SK-N-SH treated with all-trans-retinoic acid at 6 μM for 48 hours (cell line): ENCODE measurements around the gene LDB1.

Experiments used
- ATAC-seq: fragments of 200-7000 bp; cut with Tn5 transposase; 3 replicates; pipeline ENCODE4 v1.9.1; 2020; ENCODE audit warnings: mild to moderate bottlenecking, moderate library complexity
- ARNTL ChIP-seq: fragments of 450-650 bp; formaldehyde crosslinking; IDR thresholded peaks from 2 replicates; pipeline ENCODE4 v1.5.0; 2020; ENCODE audit warnings: low read depth, mild to moderate bottlenecking, moderate library complexity, borderline replicate concordance
- BACH2 ChIP-seq: fragments of 250-450 bp; sonication (Bioruptor Pico); IDR thresholded peaks from 2 replicates; pipeline ENCODE4 v1.9.0; 2021; ENCODE audit warnings: mild to moderate bottlenecking, borderline replicate concordance
- CSDC2 ChIP-seq: fragments of 250-450 bp; sonication (Bioruptor Pico); IDR thresholded peaks from 2 replicates; pipeline ENCODE4 v1.5.0; 2020; ENCODE audit warnings: mild to moderate bottlenecking, moderate library complexity
- ESRRG ChIP-seq: fragments of 250-450 bp; sonication (Bioruptor Pico); IDR thresholded peaks from 2 replicates; pipeline ENCODE4 v1.6.1; 2021; ENCODE audit warnings: mild to moderate bottlenecking
- GLIS3 ChIP-seq: fragments of 250-450 bp; sonication (Bioruptor Pico); IDR thresholded peaks from 2 replicates; pipeline ENCODE4 v1.5.0; 2020; ENCODE audit warnings: mild to moderate bottlenecking, moderate library complexity
- ISL1 ChIP-seq: fragments of 250-450 bp; sonication (Bioruptor Pico); IDR thresholded peaks from 2 replicates; pipeline ENCODE4 v2.1.2; 2022; ENCODE audit warnings: mild to moderate bottlenecking, moderate library complexity
- OSR1 ChIP-seq: fragments of 250-450 bp; sonication (Bioruptor Pico); IDR thresholded peaks from 2 replicates; pipeline ENCODE4 v1.8.0; 2022; ENCODE audit warnings: moderate library complexity, mild to moderate bottlenecking, inconsistent platforms
- PPARA ChIP-seq: fragments of 250-450 bp; sonication (Bioruptor Pico); IDR thresholded peaks from 2 replicates; pipeline ENCODE4 v1.5.0; 2020; ENCODE audit warnings: mild to moderate bottlenecking, borderline replicate concordance
- RARB ChIP-seq: fragments of 250-450 bp; sonication (Bioruptor Pico); IDR thresholded peaks from 2 replicates; pipeline ENCODE4 v1.8.0; 2021; ENCODE audit warnings: mild to moderate bottlenecking, moderate library complexity
- SNAI2 ChIP-seq: fragments of 250-450 bp; sonication (Bioruptor Pico); IDR thresholded peaks from 2 replicates; pipeline ENCODE4 v1.5.0; 2020; ENCODE audit warnings: mild to moderate bottlenecking, moderate library complexity
- TCF4 ChIP-seq: fragments of 250-450 bp; sonication (Bioruptor Pico); IDR thresholded peaks from 2 replicates; pipeline ENCODE4 v1.8.0; 2021; ENCODE audit warnings: mild to moderate bottlenecking, moderate library complexity, borderline replicate concordance
- TOX ChIP-seq: fragments of 250-450 bp; sonication (Bioruptor Pico); IDR thresholded peaks from 2 replicates; pipeline ENCODE4 v1.8.0; 2021; ENCODE audit warnings: mild to moderate bottlenecking, moderate library complexity, borderline replicate concordance
- ZC3H10 ChIP-seq: fragments of 250-450 bp; sonication (Bioruptor Pico); IDR thresholded peaks from 2 replicates; pipeline ENCODE4 v1.5.1; 2021; ENCODE audit warnings: mild to moderate bottlenecking, moderate library complexity
- ZFP3 ChIP-seq: fragments of 250-450 bp; sonication (Bioruptor Pico); IDR thresholded peaks from 2 replicates; pipeline ENCODE4 v1.5.0; 2020; ENCODE audit warnings: mild to moderate bottlenecking, moderate library complexity
- ZFP30 ChIP-seq: fragments of 450-650 bp; formaldehyde crosslinking; IDR thresholded peaks from 2 replicates; pipeline ENCODE4 v1.5.0; 2022; ENCODE audit warnings: mild to moderate bottlenecking, moderate library complexity
- ZNF565 ChIP-seq: fragments of 450-650 bp; formaldehyde crosslinking; conservative IDR thresholded peaks from 2 replicates; pipeline ENCODE4 v1.5.0; 2020; ENCODE audit warnings: low read depth, mild to moderate bottlenecking, moderate library complexity
- ZNF70 ChIP-seq: fragments of 450-650 bp; formaldehyde crosslinking; IDR thresholded peaks from 2 replicates; pipeline ENCODE4 v1.5.0; 2020; ENCODE audit warnings: mild to moderate bottlenecking, moderate library complexity
- ZNF8 ChIP-seq: fragments of 450-650 bp; formaldehyde crosslinking; IDR thresholded peaks from 2 replicates; pipeline ENCODE4 v1.5.0; 2020; ENCODE audit warnings: mild to moderate bottlenecking, moderate library complexity
- TF ChIP-seq, protein P1 (sequence below): fragments of 250-450 bp; sonication (Bioruptor Pico); IDR thresholded peaks from 2 replicates; pipeline ENCODE4 v1.5.1; 2021; ENCODE audit warnings: mild to moderate bottlenecking, moderate library complexity
- TF ChIP-seq, protein P2 (sequence below): fragments of 250-450 bp; sonication (Bioruptor Pico); IDR thresholded peaks from 2 replicates; pipeline ENCODE4 v1.5.1; 2020; ENCODE audit warnings: low read depth, mild to moderate bottlenecking, moderate library complexity
- TF ChIP-seq, protein P3 (sequence below): fragments of 250-450 bp; sonication (Bioruptor Pico); IDR thresholded peaks from 2 replicates; pipeline ENCODE4 v1.8.0; 2020; ENCODE audit warnings: mild to moderate bottlenecking, moderate library complexity, borderline replicate concordance
- TF ChIP-seq, protein P4 (sequence below): fragments of 250-450 bp; sonication (Bioruptor Pico); IDR thresholded peaks from 2 replicates; pipeline ENCODE4 v1.5.0; 2020; ENCODE audit warnings: mild to moderate bottlenecking, moderate library complexity
- TF ChIP-seq, protein P5 (sequence below): fragments of 250-450 bp; sonication (Bioruptor Pico); IDR thresholded peaks from 2 replicates; pipeline ENCODE4 v1.8.0; 2021; ENCODE audit warnings: low read depth, mild to moderate bottlenecking, moderate library complexity, borderline replicate concordance

Gene LDB1

DNA sequence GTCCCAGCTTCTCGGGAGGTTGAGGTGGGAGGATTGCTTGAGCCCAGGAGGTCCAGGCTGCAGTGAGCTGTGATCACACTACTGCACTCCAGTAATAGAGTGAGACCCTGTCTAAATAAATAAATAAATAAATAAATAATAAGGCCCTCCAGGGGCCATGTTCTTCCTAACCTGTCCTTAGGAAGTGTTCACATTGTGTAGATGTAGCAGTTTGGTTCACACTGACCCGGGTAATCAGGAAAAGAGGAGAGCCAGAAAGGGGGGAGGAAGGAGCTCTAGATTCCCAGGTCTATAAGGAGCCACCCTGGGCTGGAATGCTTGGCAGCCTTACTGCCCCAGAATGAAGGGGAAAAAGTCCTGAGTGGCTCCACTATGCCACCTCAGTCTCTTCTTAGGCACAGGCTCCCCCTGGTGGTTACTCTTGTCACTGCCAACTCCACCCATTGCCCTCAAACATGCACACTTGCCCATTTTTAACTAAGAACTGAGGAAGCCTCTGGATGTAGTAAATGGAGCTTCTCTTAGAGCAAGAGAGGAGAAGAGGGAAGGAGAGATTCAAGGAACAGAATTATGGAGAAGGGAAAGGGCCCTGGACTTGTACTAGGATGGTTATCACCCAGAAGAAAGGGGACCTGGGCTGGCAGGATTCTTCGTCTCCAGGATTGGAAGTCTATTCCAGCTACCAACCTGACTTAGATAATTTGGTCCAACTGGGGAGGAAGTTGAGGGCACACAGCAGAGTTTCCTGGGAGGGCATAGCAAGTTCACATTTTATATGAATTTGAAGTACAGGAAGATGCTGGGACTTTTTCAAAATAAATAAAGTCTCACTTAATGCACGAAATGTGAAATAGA is 47.3 kb downstream of the LDB1 start:
- peak; percentile 97 for ATAC-seq
- TF ChIP-seq, protein P1, sequence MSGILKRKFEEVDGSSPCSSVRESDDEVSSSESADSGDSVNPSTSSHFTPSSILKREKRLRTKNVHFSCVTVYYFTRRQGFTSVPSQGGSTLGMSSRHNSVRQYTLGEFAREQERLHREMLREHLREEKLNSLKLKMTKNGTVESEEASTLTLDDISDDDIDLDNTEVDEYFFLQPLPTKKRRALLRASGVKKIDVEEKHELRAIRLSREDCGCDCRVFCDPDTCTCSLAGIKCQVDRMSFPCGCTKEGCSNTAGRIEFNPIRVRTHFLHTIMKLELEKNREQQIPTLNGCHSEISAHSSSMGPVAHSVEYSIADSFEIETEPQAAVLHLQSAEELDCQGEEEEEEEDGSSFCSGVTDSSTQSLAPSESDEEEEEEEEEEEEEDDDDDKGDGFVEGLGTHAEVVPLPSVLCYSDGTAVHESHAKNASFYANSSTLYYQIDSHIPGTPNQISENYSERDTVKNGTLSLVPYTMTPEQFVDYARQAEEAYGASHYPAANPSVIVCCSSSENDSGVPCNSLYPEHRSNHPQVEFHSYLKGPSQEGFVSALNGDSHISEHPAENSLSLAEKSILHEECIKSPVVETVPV (CRISPR knock-in tag), result no peak
- TF ChIP-seq OSR1 (CRISPR knock-in tag) (no peak), BACH2 (CRISPR knock-in tag) (no peak), ZNF8 (no peak), ZC3H10 (CRISPR knock-in tag) (no peak), SNAI2 (CRISPR knock-in tag) (no peak), CSDC2 (CRISPR knock-in tag) (no peak), ZNF70 (no peak), TCF4 (CRISPR knock-in tag) (no peak), ZFP30 (CRISPR knock-in tag) (no peak), GLIS3 (no peak), ARNTL (no peak), ZNF565 (CRISPR knock-in tag) (no peak), RARB (CRISPR knock-in tag) (no peak), ZFP3 (CRISPR knock-in tag) (no peak)
- TF ChIP-seq, protein P2, sequence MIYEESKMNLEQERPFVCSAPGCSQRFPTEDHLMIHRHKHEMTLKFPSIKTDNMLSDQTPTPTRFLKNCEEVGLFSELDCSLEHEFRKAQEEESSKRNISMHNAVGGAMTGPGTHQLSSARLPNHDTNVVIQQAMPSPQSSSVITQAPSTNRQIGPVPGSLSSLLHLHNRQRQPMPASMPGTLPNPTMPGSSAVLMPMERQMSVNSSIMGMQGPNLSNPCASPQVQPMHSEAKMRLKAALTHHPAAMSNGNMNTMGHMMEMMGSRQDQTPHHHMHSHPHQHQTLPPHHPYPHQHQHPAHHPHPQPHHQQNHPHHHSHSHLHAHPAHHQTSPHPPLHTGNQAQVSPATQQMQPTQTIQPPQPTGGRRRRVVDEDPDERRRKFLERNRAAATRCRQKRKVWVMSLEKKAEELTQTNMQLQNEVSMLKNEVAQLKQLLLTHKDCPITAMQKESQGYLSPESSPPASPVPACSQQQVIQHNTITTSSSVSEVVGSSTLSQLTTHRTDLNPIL, result no peak
- TF ChIP-seq, protein P3, sequence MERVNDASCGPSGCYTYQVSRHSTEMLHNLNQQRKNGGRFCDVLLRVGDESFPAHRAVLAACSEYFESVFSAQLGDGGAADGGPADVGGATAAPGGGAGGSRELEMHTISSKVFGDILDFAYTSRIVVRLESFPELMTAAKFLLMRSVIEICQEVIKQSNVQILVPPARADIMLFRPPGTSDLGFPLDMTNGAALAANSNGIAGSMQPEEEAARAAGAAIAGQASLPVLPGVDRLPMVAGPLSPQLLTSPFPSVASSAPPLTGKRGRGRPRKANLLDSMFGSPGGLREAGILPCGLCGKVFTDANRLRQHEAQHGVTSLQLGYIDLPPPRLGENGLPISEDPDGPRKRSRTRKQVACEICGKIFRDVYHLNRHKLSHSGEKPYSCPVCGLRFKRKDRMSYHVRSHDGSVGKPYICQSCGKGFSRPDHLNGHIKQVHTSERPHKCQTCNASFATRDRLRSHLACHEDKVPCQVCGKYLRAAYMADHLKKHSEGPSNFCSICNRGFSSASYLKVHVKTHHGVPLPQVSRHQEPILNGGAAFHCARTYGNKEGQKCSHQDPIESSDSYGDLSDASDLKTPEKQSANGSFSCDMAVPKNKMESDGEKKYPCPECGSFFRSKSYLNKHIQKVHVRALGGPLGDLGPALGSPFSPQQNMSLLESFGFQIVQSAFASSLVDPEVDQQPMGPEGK (CRISPR knock-in tag), result no peak
- TF ChIP-seq, protein P4, sequence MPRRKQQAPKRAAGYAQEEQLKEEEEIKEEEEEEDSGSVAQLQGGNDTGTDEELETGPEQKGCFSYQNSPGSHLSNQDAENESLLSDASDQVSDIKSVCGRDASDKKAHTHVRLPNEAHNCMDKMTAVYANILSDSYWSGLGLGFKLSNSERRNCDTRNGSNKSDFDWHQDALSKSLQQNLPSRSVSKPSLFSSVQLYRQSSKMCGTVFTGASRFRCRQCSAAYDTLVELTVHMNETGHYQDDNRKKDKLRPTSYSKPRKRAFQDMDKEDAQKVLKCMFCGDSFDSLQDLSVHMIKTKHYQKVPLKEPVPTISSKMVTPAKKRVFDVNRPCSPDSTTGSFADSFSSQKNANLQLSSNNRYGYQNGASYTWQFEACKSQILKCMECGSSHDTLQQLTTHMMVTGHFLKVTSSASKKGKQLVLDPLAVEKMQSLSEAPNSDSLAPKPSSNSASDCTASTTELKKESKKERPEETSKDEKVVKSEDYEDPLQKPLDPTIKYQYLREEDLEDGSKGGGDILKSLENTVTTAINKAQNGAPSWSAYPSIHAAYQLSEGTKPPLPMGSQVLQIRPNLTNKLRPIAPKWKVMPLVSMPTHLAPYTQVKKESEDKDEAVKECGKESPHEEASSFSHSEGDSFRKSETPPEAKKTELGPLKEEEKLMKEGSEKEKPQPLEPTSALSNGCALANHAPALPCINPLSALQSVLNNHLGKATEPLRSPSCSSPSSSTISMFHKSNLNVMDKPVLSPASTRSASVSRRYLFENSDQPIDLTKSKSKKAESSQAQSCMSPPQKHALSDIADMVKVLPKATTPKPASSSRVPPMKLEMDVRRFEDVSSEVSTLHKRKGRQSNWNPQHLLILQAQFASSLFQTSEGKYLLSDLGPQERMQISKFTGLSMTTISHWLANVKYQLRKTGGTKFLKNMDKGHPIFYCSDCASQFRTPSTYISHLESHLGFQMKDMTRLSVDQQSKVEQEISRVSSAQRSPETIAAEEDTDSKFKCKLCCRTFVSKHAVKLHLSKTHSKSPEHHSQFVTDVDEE (CRISPR knock-in tag), result no peak

DNA sequence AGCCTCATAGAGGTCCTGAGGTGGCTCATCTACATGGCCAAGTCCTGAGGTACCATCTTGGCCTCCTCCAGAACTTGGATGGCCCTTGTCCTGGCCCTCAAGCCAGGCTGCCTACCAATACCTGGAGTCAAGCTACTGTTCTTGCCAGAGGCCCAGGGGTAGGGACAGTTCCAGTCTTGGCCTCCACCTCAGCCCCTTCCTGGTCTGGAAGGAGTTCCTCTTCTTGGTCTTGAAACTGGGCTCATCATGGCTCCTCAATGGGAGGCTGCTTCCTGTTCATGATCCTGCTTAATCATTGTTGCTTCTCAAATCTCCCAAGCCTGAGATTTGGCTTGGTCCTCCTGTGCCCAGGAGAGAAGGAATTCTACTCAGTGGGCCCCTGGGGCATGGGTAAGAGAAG is 51.1 kb downstream of the LDB1 start:
- TF ChIP-seq, protein P1 (CRISPR knock-in tag), result no peak
- no peak for TF ChIP-seq GLIS3
- no peak for TF ChIP-seq OSR1 (CRISPR knock-in tag)
- no peak for TF ChIP-seq TOX (CRISPR knock-in tag)
- no peak for TF ChIP-seq ESRRG (CRISPR knock-in tag)
- no peak for TF ChIP-seq BACH2 (CRISPR knock-in tag)
- TF ChIP-seq, protein P2, result no peak
- no peak for TF ChIP-seq PPARA (CRISPR knock-in tag)
- no peak for TF ChIP-seq ZNF70
- TF ChIP-seq, protein P4 (CRISPR knock-in tag), result no peak
- TF ChIP-seq, protein P5, sequence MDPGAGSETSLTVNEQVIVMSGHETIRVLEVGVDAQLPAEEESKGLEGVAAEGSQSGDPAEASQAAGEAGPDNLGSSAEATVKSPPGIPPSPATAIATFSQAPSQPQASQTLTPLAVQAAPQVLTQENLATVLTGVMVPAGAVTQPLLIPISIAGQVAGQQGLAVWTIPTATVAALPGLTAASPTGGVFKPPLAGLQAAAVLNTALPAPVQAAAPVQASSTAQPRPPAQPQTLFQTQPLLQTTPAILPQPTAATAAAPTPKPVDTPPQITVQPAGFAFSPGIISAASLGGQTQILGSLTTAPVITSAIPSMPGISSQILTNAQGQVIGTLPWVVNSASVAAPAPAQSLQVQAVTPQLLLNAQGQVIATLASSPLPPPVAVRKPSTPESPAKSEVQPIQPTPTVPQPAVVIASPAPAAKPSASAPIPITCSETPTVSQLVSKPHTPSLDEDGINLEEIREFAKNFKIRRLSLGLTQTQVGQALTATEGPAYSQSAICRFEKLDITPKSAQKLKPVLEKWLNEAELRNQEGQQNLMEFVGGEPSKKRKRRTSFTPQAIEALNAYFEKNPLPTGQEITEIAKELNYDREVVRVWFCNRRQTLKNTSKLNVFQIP, result no peak
- no peak for TF ChIP-seq CSDC2 (CRISPR knock-in tag)
- no peak for TF ChIP-seq ZNF8
- TF ChIP-seq RARB (CRISPR knock-in tag), result no peak
- TF ChIP-seq ISL1 (CRISPR knock-in tag), result no peak
- TF ChIP-seq, all 23 proteins: peak for 0
- no peak for ATAC-seq
